ENCODE results near the gene RRAS2. TPM values are rescaled to one million over a fixed set of nuclear protein-coding genes. Genes with fewer than 3 reads are reported as not detected.

RRAS2 gene
- total RNA-seq, 1 donor from 2014 or later, result 35.8 TPM

DNA sequence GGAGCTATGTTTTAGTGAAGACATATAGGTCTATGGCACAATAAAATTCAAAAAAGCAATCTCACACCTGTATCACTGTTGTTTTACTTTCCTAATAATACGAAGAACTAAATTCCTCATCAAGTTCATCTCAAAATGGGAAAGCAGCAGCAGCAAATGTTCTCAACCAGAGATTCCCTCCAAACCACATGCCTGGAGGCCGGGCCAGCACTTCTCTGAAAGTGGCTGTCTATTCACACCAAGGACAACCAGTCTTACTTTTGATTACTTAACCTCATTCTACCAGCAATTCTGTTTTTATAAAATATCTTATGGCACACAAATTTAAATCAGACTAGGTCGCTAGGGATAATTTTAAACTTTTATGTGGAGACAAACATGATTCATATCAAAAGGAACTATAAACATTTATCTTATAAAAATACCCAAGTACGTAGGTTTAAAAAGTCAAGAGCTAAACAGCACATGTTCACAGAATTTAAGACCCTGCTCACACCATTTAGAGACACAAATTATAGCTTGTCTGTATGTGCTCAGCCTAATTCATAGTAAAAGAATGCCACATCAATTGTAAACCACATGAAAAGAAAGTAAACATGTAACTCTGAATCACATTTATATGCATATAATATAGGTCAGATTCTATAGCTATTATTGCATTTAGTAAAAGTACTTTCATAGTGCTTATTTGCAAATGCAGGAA is 46.1 kb downstream of the RRAS2 start:
- no peak for DNase-seq
- ATAC-seq, result no peak
- no peaks in the 10 kb centered on the region for H3K36me3 ChIP-seq
- H3K4me3 ChIP-seq, result no peak overlapping the region
- TF ChIP-seq, protein P1, sequence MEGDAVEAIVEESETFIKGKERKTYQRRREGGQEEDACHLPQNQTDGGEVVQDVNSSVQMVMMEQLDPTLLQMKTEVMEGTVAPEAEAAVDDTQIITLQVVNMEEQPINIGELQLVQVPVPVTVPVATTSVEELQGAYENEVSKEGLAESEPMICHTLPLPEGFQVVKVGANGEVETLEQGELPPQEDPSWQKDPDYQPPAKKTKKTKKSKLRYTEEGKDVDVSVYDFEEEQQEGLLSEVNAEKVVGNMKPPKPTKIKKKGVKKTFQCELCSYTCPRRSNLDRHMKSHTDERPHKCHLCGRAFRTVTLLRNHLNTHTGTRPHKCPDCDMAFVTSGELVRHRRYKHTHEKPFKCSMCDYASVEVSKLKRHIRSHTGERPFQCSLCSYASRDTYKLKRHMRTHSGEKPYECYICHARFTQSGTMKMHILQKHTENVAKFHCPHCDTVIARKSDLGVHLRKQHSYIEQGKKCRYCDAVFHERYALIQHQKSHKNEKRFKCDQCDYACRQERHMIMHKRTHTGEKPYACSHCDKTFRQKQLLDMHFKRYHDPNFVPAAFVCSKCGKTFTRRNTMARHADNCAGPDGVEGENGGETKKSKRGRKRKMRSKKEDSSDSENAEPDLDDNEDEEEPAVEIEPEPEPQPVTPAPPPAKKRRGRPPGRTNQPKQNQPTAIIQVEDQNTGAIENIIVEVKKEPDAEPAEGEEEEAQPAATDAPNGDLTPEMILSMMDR (IDR thresholded peaks at IDR 0.05), result no peak
- H3K27me3 ChIP-seq (ENCODE audit: low read depth), result no peaks in the 10 kb centered on the region
- peaks cover 37% of the 10 kb centered on the region for H3K4me1 ChIP-seq
- H3K9me3 ChIP-seq, result no peaks in the 10 kb centered on the region
- no peak overlapping the region for H3K27ac ChIP-seq
- intact Hi-C loops (cut with DNase I), result no loop called here

GRCh38 chr11:14310679-14311078 is 48.3 kb downstream of the RRAS2 start:
- no peak overlapping the region for H3K27ac ChIP-seq
- TF ChIP-seq, protein P1 (IDR thresholded peaks at IDR 0.05), result no peak
- H3K4me1 ChIP-seq, result peaks cover 39% of the 10 kb centered on the region
- no peak overlapping the region for H3K4me3 ChIP-seq
- ATAC-seq (no peak), DNase-seq (no peak)
- H3K27me3 ChIP-seq (ENCODE audit: low read depth), result no peaks in the 10 kb centered on the region
- no peaks in the 10 kb centered on the region for H3K36me3 ChIP-seq
- intact Hi-C loops (cut with DNase I), result no loop called here
- H3K9me3 ChIP-seq, result no peaks in the 10 kb centered on the region

- ATAC-seq (peak in 1 of 2 donors; percentile 30), DNase-seq (no peak)
- intact Hi-C loops (cut with DNase I), result loop anchor here (10.0 kb wide), 1 partner anchor 145 kb away; no protein-coding TSS in a partner anchor
- TF ChIP-seq, protein P1 (IDR thresholded peaks at IDR 0.05), result no peak
- Histone ChIP-seq H3K27ac (no peak overlapping the region), H3K9me3 (no peaks in the 10 kb centered on the region), H3K4me1 (peaks cover 39% of the 10 kb centered on the region), H3K27me3 (ENCODE audit: low read depth) (no peaks in the 10 kb centered on the region), H3K36me3 (no peaks in the 10 kb centered on the region), H3K4me3 (no peak overlapping the region)
Measured at GRCh38 chr11:14309425-14310192, 49.4 kb downstream of the RRAS2 start.

DNA sequence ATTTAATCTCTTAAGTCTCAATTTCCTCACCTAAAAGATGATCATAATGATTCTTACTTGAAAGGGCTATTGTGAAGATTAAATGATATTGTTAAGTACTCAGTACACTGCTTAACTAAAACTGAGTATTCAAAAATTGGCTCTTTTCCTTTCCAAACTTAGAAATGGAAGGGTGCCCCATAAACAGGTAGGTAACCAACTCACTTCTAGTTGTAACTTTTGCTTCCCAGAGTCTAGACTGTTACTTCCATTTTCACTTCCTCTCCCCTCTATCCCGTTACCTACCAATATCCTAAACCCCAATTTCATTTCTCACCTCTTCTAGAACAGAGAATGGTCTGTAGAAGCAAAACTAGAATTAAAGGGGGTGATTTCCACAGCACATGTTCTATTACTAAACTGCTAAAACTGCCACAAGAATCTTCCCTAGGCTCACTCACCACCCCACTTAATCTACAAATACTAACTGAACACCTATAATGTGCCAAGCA is 50.0 kb downstream of the RRAS2 start:
- no peaks in the 10 kb centered on the region for H3K36me3 ChIP-seq
- DNase-seq, result no peak
- no peak overlapping the region for H3K4me3 ChIP-seq
- H3K4me1 ChIP-seq, result peaks cover 39% of the 10 kb centered on the region
- intact Hi-C loops (cut with DNase I), result loop anchor here (10.0 kb wide), 1 partner anchor 146 kb away; no protein-coding TSS in a partner anchor
- no peaks in the 10 kb centered on the region for H3K9me3 ChIP-seq
- H3K27me3 ChIP-seq (ENCODE audit: low read depth), result no peaks in the 10 kb centered on the region
- no peak overlapping the region for H3K27ac ChIP-seq
- no peak for ATAC-seq
- TF ChIP-seq, protein P1 (IDR thresholded peaks at IDR 0.05), result no peak

- peak; percentile 60 to 79 for ATAC-seq
- intact Hi-C loops (cut with DNase I), result loop anchor here (10.0 kb wide), 1 partner anchor 146 kb away; no protein-coding TSS in a partner anchor
- H3K4me3 ChIP-seq, result no peak overlapping the region
Measured at GRCh38 chr11:14308114-14308896, 50.7 kb downstream of the RRAS2 start.

More at GRCh38 chr11:14308114-14308896, 50.7 kb downstream of the RRAS2 start:
- Histone ChIP-seq H3K36me3 (no peaks in the 10 kb centered on the region), H3K27me3 (ENCODE audit: low read depth) (no peaks in the 10 kb centered on the region), H3K9me3 (no peaks in the 10 kb centered on the region), H3K27ac (peak overlapping the region; percentile 5), H3K4me1 (peaks cover 38% of the 10 kb centered on the region)
- no peak for DNase-seq
- TF ChIP-seq, protein P1 (IDR thresholded peaks at IDR 0.05), result peak; percentile 46

Measured in lower lobe of right lung (tissue), 2 donors.